Natural killer cell (primary cell): ENCODE measurements around the gene MOXD1. TPM values are rescaled to one million over a fixed set of nuclear protein-coding genes. Genes with fewer than 3 reads are reported as not detected.

Experiments
- ATAC-seq, 3 donors: fragments of 150-1000 bp in 2 of 3; fragments of 200-7000 bp in 1 of 3; cut with Tn5 transposase; 1 replicate in 1 of 3; 2 replicates in 2 of 3; pipeline ENCODE4 v1.10.0; 2021; ENCODE audit warnings: mild to moderate bottlenecking in 2 of 3, moderate library complexity in 2 of 3
- DNase-seq, 2 donors: peaks; one replicate each; pipeline versions ENCODE4 v3.0.0 to v3.0.0-alpha.2; 2013 to 2021; ENCODE audit warnings: mixed read lengths in 1 of 2
- H3K27ac ChIP-seq: one replicate; pipeline ENCODE4 v1.5.1; 2013; ENCODE audit warnings: mild to moderate bottlenecking, low read length
- H3K27me3 ChIP-seq: one replicate; pipeline ENCODE4 v1.6.1; 2013; ENCODE audit warnings: low read length; ENCODE audit not compliant: control insufficient read depth, insufficient read depth
- H3K36me3 ChIP-seq: one replicate; pipeline ENCODE4 v1.6.1; 2013; ENCODE audit warnings: low read length; ENCODE audit not compliant: control insufficient read depth, insufficient read depth
- H3K4me1 ChIP-seq: one replicate; pipeline ENCODE4 v1.6.1; 2013; ENCODE audit warnings: low read length; ENCODE audit not compliant: control insufficient read depth, insufficient read depth
- H3K4me3 ChIP-seq: one replicate; pipeline ENCODE4 v1.5.1; 2013; ENCODE audit warnings: low read length
- H3K9me3 ChIP-seq: one replicate; pipeline ENCODE4 v1.6.1; 2013; ENCODE audit warnings: low read length; ENCODE audit not compliant: control insufficient read depth, insufficient read depth
- H3K27ac Mint-ChIP-seq, 2 donors: one replicate each; pipeline ENCODE4 v1.8.0; 2022; ENCODE audit warnings: mild to moderate bottlenecking in 2 of 2, mixed read lengths in 2 of 2, moderate library complexity in 1 of 2
- H3K27me3 Mint-ChIP-seq, 2 donors: one replicate each; pipeline ENCODE4 v1.8.0; 2022; ENCODE audit warnings: low read depth in 2 of 2, mixed read lengths in 2 of 2
- H3K36me3 Mint-ChIP-seq: one replicate; pipeline ENCODE4 v1.8.0; 2022; ENCODE audit warnings: mixed read lengths
- H3K4me1 Mint-ChIP-seq, 2 donors: one replicate each; pipeline ENCODE4 v1.8.0; 2022; ENCODE audit warnings: mixed read lengths in 2 of 2
- H3K4me3 Mint-ChIP-seq: one replicate; pipeline ENCODE4 v1.8.0; 2022; ENCODE audit warnings: mild to moderate bottlenecking, moderate library complexity, mixed read lengths
- H3K9me3 Mint-ChIP-seq, 2 donors: one replicate each; pipeline ENCODE4 v1.8.0; 2022; ENCODE audit warnings: mixed read lengths in 2 of 2
- WGBS: methylation state at CpG from one replicate; pipeline ENCODE4 v1.1.7; 2013; ENCODE audit warnings: missing lambda C conversion rate; ENCODE audit not compliant: insufficient coverage; 5-methylcytosine and 5-hydroxymethylcytosine counted together
- intact Hi-C: fragments of 100-400 bp; cut with micrococcal nuclease; formaldehyde crosslinking; loops from one replicate; pipeline ENCODE4 v1.14.2; 2022
- total RNA-seq, 4 donors: library from RNA; stranded (reverse); fragments of 120-200 nt in 1 of 4; gene quantifications; one replicate each; pipeline versions ENCODE4 v1.2.3 to v1.2.4, GENCODE V29; 2013 to 2022
- TF ChIP-seq, protein P1 (sequence below): fragments of 200-600 bp; IDR thresholded peaks from one replicate; pipeline ENCODE4 v1.8.0; 2022; ENCODE audit warnings: antibody characterized with exemption

The MOXD1 gene
- total RNA-seq, 3 donors from 2014 or later (not counting 1 experiment from before 2014, with no cell fraction given) = not detected

- Histone ChIP-seq H3K36me3 (no peaks in the 10 kb centered on the region), H3K9me3 (no peaks in the 10 kb centered on the region), H3K27me3 (no peaks in the 10 kb centered on the region), H3K4me1 (no peaks in the 10 kb centered on the region), H3K4me3 (no peak overlapping the region), H3K27ac (no peak overlapping the region)
- 80% methylated on average over 1 of the region's 1 CpG for WGBS
- DNase-seq (no peak), ATAC-seq (no peak)
- Mint-ChIP-seq H3K9me3 (peaks cover 0 to 3% of the 10 kb centered on the region in 2 donors), H3K36me3 (no peaks in the 10 kb centered on the region), H3K27me3 (peaks cover 0 to 10% of the 10 kb centered on the region in 2 donors), H3K27ac (no peak overlapping the region), H3K4me3 (no peak overlapping the region), H3K4me1 (no peaks in the 10 kb centered on the region)
- TF ChIP-seq, protein P1, sequence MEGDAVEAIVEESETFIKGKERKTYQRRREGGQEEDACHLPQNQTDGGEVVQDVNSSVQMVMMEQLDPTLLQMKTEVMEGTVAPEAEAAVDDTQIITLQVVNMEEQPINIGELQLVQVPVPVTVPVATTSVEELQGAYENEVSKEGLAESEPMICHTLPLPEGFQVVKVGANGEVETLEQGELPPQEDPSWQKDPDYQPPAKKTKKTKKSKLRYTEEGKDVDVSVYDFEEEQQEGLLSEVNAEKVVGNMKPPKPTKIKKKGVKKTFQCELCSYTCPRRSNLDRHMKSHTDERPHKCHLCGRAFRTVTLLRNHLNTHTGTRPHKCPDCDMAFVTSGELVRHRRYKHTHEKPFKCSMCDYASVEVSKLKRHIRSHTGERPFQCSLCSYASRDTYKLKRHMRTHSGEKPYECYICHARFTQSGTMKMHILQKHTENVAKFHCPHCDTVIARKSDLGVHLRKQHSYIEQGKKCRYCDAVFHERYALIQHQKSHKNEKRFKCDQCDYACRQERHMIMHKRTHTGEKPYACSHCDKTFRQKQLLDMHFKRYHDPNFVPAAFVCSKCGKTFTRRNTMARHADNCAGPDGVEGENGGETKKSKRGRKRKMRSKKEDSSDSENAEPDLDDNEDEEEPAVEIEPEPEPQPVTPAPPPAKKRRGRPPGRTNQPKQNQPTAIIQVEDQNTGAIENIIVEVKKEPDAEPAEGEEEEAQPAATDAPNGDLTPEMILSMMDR = no peak
- intact Hi-C loops = no loop called here
Observed at GRCh38 chr6:132348231-132348630, 53.0 kb downstream of the MOXD1 start.

DNA sequence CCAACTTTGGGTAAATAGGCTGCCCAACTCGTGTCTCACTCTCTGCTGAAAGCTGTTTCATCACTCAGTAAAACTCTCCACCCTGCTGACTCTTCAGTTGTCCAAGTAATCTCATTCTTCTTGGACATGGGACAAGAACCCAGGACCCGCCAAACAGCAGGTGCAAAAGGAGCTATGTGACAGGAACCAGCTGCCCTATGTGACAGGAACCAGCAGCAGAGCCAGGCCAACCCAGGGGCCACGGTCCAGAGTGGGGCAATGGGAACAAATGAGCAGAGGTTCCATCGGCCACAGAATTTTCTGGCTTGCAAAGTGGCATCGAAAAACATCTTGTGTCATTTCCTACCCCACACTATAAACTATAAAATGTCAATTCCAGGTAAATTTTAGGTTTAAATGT is 56.5 kb downstream of the MOXD1 start:
- DNase-seq (no peak), ATAC-seq (no peak)
- no peaks in the 10 kb centered on the region for H3K27me3 ChIP-seq
- intact Hi-C loops = no loop called here
- no peaks in the 10 kb centered on the region for H3K9me3 ChIP-seq
- WGBS = 79% methylated on average over 5 of the region's 5 CpGs
- H3K9me3 Mint-ChIP-seq = peaks cover 0 to 3% of the 10 kb centered on the region in 2 donors
- peaks cover 0 to 21% of the 10 kb centered on the region in 2 donors for H3K27me3 Mint-ChIP-seq
- H3K36me3 Mint-ChIP-seq = no peaks in the 10 kb centered on the region
- no peaks in the 10 kb centered on the region for H3K4me1 ChIP-seq
- no peak overlapping the region for H3K4me3 ChIP-seq
- H3K27ac ChIP-seq = no peak overlapping the region
- no peaks in the 10 kb centered on the region for H3K4me1 Mint-ChIP-seq
- H3K4me3 Mint-ChIP-seq = no peak overlapping the region
- no peaks in the 10 kb centered on the region for H3K36me3 ChIP-seq
- no peak overlapping the region for H3K27ac Mint-ChIP-seq
- TF ChIP-seq, protein P1 = no peak

DNA sequence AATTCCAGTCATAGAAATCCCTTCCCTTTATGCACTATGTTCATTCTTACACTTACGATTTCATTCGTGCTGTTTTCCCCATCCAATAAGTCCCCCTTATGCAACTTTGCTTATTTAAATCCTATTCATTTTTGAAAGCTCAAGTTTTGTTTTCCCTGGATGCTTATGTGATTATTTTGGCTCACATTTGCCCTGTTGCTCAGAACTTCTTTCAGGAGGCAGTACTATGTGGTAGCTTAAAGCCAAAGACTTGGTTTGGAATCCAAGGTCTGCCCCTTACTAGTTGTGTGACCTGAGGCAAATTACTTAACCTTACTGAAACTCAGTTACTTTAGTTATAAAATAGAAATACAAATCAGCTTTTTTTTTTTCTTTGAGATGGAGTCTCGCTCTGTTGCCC is 59.6 kb downstream of the MOXD1 start:
- Mint-ChIP-seq H3K4me3 (no peak overlapping the region), H3K4me1 (no peaks in the 10 kb centered on the region), H3K27ac (no peak overlapping the region), H3K27me3 (peaks cover under 1 to 25% of the 10 kb centered on the region in 2 donors), H3K9me3 (no peaks in the 10 kb centered on the region), H3K36me3 (no peaks in the 10 kb centered on the region)
- Histone ChIP-seq H3K27ac (no peak overlapping the region), H3K4me3 (no peak overlapping the region), H3K9me3 (no peaks in the 10 kb centered on the region), H3K4me1 (no peaks in the 10 kb centered on the region), H3K36me3 (no peaks in the 10 kb centered on the region), H3K27me3 (no peaks in the 10 kb centered on the region)
- DNase-seq = no peak
- intact Hi-C loops = no loop called here
- TF ChIP-seq, protein P1 = no peak
- WGBS = 94% methylated on average over 3 of the region's 3 CpGs
- ATAC-seq = no peak

- Mint-ChIP-seq H3K4me1 (no peaks in the 10 kb centered on the region), H3K4me3 (no peak overlapping the region), H3K36me3 (no peaks in the 10 kb centered on the region), H3K27me3 (peaks cover 20 to 21% of the 10 kb centered on the region in 2 donors), H3K9me3 (no peaks in the 10 kb centered on the region), H3K27ac (no peak overlapping the region)
- 94% methylated on average over 2 of the region's 4 CpGs for WGBS
- no peak overlapping the region for H3K4me3 ChIP-seq
- no peaks in the 10 kb centered on the region for H3K27me3 ChIP-seq
- DNase-seq (no peak), ATAC-seq (no peak)
- intact Hi-C loops = no loop called here
- no peak overlapping the region for H3K27ac ChIP-seq
- H3K4me1 ChIP-seq = no peaks in the 10 kb centered on the region
- no peaks in the 10 kb centered on the region for H3K9me3 ChIP-seq
- TF ChIP-seq, protein P1 = no peak
- H3K36me3 ChIP-seq = no peaks in the 10 kb centered on the region
Observed at GRCh38 chr6:132334521-132334885, 66.8 kb downstream of the MOXD1 start.
